IPS-NIHi7 (cell line): ENCODE data around the gene STX10.
"Not testable (repeated sequence)": the region's sequence is repeated elsewhere in the genome, so short reads cannot be mapped to it uniquely, and the experiment has no call there.

Source experiments
- DNase-seq: peaks from one replicate; pipeline ENCODE4 v3.0.0; 2012; ENCODE audit warnings: mixed read lengths; ENCODE audit errors: extremely low spot score

The STX10 gene

GRCh38 chr19:13150187-13150930 is at the start of gene STX10, which contains the start of gene IER2:
Gene STX10, minus strand, starts transcription at chr19:13150375. Its CDS starts 202 bp downstream, at chr19:13150173.
Gene IER2, plus strand, starts transcription at chr19:13150411. Its CDS starts 2,776 bp downstream, at chr19:13153187.
- peak; percentile 86 for DNase-seq

GRCh38 chr19:13198634-13199033 is 48.5 kb upstream of the STX10 start:
- DNase-seq, result no peak

DNA sequence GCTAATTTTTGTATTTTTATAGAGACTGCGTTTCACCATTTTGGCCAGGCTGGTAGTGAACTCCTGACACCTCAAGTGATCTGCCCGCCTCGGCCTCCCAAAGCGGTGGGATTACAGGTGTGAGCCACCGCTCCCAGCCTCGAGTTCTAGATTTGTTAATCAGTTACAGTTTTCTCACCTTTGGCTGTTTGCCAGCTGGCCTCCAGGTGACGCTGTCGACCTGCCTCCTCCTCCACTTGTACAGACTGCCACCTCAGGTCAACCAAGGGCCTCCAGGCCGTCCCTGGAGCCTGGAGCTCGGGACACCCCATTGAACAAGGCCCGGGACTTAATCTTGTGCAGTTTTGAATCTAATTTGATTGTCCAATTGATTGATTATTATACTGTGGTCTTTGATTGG is 45.5 kb upstream of the STX10 start:
- DNase-seq, result peak; percentile 92

- peak; percentile 18 for DNase-seq
Observed at GRCh38 chr19:13190781-13191540, 40.8 kb upstream of the STX10 start.

DNA sequence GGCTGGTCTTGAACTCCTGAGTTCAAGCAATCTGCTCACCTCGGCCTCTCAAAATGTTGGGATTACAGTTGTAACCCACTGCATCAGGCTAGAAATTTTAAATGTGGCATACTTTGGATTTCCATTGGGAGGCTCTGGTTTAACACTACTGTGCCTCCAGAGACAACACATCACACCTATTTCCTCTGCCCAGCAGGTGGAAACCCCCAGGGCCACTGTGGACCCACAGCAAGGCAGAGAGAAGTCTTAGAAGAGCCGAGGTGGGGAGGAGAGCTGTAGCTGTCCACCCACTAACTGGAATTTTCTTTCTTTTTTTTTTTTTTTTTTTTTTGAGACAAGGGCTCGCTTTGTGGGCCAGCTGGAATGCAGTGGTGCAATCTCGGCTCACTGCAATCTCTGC is 39.4 kb upstream of the STX10 start:
- peak; percentile 14 for DNase-seq

DNA sequence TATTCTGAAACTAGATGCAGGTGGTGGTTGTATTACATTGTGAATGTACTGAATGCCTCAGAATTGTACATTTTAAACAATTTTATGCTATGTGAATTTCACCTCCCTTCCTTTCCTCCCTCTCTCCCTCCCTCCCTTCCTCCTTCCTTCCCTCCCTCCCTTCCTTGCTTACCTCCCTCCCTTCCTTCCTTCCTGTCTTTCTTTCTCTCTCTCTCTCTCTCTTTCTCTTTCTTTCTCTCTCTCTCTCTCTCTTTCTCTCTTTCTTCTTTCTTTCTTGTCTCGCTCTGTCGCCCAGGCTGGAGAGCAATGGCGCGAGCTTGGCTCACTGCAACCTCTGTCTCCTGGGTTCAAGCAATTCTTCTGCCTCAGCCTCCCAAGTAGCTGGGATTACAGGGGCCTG is 37.2 kb upstream of the STX10 start:
- DNase-seq, result no peak

DNA sequence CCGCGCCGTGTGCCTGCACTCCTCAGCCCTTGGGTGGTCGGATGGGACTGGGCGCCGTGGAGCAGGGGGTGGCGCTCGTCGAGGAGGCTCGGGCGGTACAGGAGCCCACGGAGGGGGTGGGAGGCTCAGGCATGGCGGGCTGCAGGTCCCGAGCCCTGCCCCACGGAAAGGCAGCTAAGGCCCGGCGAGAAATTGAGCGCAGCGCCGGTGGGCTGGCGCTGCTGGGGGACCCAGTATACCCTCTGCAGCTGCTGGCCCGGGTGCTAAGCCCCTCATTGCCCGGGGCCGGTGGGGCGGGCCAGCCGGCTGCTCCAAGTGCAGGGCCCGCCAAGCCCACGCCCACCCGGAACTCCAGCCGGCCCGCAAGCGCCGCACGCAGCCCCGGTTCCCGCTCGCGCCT is 36.5 kb upstream of the STX10 start:
- DNase-seq, result not testable (repeated sequence)

GRCh38 chr19:13185763-13186657 is 35.8 kb upstream of the STX10 start:
- not testable (repeated sequence) for DNase-seq

- not testable (repeated sequence) for DNase-seq
Observed at GRCh38 chr19:13184926-13185325, 34.8 kb upstream of the STX10 start.

- no peak for DNase-seq
Observed at GRCh38 chr19:13181747-13182388, 31.7 kb upstream of the STX10 start.

DNA sequence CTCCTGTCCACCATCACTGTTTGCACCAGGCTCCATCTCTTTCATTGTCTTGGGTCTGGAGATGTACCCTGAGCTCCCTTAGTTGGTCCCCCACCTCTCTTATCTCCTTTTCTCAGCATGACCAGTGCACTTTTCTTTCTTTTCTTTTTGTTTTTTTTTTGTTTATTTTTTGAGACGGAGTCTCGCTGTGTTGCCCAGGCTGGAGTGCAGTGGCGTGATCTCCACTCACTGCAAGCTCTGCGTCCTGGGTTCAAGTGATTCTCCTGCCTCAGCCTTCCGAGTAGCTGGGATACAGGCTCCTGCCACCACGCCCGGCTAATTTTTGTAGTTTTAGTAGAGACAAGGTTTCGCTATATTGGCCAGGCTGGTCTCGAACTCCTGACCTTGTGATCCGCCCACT is 28.1 kb upstream of the STX10 start:
- not testable (repeated sequence) for DNase-seq

GRCh38 chr19:13177584-13177983 is 27.4 kb upstream of the STX10 start:
- DNase-seq, result not testable (repeated sequence)

- no peak for DNase-seq
Observed at GRCh38 chr19:13176345-13176744, 26.2 kb upstream of the STX10 start.

GRCh38 chr19:13173139-13173737 is 23.1 kb upstream of the STX10 start:
- no peak for DNase-seq

- DNase-seq, result no peak
Observed at GRCh38 chr19:13172346-13173138, 22.4 kb upstream of the STX10 start.

DNA sequence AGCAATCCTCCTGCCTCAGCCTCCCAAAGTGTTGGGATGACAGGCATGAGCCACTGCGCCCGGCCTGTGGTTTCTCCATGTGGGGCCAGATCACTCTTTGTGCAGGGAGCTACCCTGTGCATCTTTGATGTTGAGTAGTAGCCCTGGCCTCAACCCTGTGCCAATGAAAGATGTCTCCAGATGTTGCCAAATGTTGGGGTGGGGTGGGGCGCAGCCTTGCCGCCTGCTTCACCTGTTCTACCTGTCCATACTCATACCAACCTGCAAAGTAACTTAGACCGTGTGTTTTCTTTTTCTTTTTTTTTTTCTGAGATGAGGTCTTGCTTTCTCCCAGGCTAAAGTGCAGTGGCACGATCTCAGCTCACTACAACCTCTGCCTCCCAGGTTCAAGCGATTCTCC is 21.0 kb upstream of the STX10 start:
- DNase-seq, result no peak

GRCh38 chr19:13169769-13170168 is 19.6 kb upstream of the STX10 start:
- DNase-seq, result no peak

DNA sequence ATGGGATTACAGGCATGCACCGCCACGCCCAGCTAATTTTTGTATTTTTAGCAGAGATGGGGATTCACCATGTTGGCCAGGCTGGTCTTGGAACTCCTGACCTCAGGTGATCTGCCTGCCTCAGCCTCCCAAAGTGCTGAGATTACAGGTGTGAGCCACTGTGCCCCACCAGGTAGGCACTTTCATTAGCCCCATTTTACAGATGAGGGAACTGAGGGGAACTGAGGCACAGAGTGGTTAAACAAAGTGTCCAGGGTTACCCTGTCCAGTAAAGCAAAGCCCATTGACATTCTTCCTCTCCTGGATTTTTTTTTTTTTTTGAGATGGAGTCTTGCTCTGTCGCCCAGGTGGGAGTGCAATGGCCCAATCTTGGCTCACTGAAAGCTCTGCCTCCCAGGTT is 16.0 kb upstream of the STX10 start:
- DNase-seq, result not testable (repeated sequence)

GRCh38 chr19:13165162-13165997 is 15.2 kb upstream of the STX10 start:
- DNase-seq, result no peak
